H1 (cell line): ENCODE data around the gene C1QTNF1. TPM values are rescaled to one million over a fixed set of nuclear protein-coding genes. Genes with fewer than 3 reads are reported as not detected.

Source experiments
- CTCF ChIA-PET: fragments of 300-600 bp; sonication (Branson Sonifier 250); formaldehyde crosslinking; loops from one replicate; lab custom pipeline; 2021; ENCODE audit not compliant: partially characterized antibody; lab: Charles Lee
- POLR2A ChIA-PET: fragments of 300-600 bp; sonication (Branson Sonifier 250); formaldehyde crosslinking; loops from one replicate; lab custom pipeline; 2021; ENCODE audit warnings: inconsistent platforms; ENCODE audit not compliant: partially characterized antibody; lab: Charles Lee
- DNase-seq, 2 experiments: peaks; one replicate each; pipeline versions ENCODE4 v3.0.0 to v3.0.0-alpha.2; 2010 to 2022; ENCODE audit warnings: low spot score in 2 of 2, low read depth in 1 of 2, mixed read lengths in 1 of 2
- FAIRE-seq: peaks from 2 replicates; lab custom pipeline; 2011; peaks lifted over from hg19 to GRCh38; lab: Jason Lieb, UNC
- H2AFZ ChIP-seq: 2 replicates; pipeline ENCODE4 v1.8.1; 2012; ENCODE audit warnings: low read length, inconsistent platforms
- H2AK5ac ChIP-seq: 2 replicates; pipeline ENCODE4 v1.6.1; 2013; ENCODE audit warnings: low read depth, low read length
- H2BK120ac ChIP-seq: replicated peaks from 2 replicates; pipeline ENCODE3; 2013; ENCODE audit warnings: low read depth, low read length, inconsistent platforms
- H2BK12ac ChIP-seq: 2 replicates; pipeline ENCODE4 v1.6.1; 2013; ENCODE audit warnings: low read depth, low read length
- H2BK15ac ChIP-seq: 2 replicates; pipeline ENCODE4 v1.6.1; 2013; ENCODE audit warnings: low read length
- H2BK20ac ChIP-seq: 2 replicates; pipeline ENCODE4 v1.6.1; 2013; ENCODE audit warnings: low read length
- H2BK5ac ChIP-seq: 2 replicates; pipeline ENCODE4 v1.6.1; 2013; ENCODE audit warnings: low read depth, low read length
- H3K14ac ChIP-seq: 2 replicates; pipeline ENCODE4 v1.6.1; 2013; ENCODE audit warnings: inconsistent platforms; ENCODE audit not compliant: insufficient read length
- H3K18ac ChIP-seq: 2 replicates; pipeline ENCODE4 v1.6.1; 2013; ENCODE audit warnings: low read length; ENCODE audit errors: extremely low read depth
- H3K23ac ChIP-seq: 2 replicates; pipeline ENCODE4 v1.6.1; 2013; ENCODE audit warnings: inconsistent platforms; ENCODE audit not compliant: insufficient read length
- H3K23me2 ChIP-seq: 2 replicates; pipeline ENCODE4 v1.6.1; 2013; ENCODE audit warnings: low read depth, low read length
- H3K27ac ChIP-seq: 2 replicates; pipeline ENCODE4 v1.6.1; 2011; ENCODE audit warnings: low read depth, low read length, inconsistent platforms
- H3K27me3 ChIP-seq, 4 experiments: replicated peaks in 1 of 4; 1 replicate in 1 of 4; 2 replicates in 3 of 4; pipeline versions ENCODE4 v1.6.1 to v1.8.1; 2011 to 2013; ENCODE audit warnings: low read length in 3 of 4, mild to moderate bottlenecking in 3 of 4, inconsistent platforms in 2 of 4, mixed read lengths in 2 of 4, moderate library complexity in 1 of 4; ENCODE audit not compliant: control insufficient read depth in 3 of 4, insufficient read depth in 3 of 4; ENCODE audit errors: extremely low read depth in 1 of 4
- H3K36me3 ChIP-seq, 4 experiments: 2 replicates each; pipeline versions ENCODE4 v1.6.1 to v1.8.1; 2011 to 2013; ENCODE audit warnings: mild to moderate bottlenecking in 4 of 4, low read length in 3 of 4, moderate library complexity in 2 of 4, control low read depth in 1 of 4, inconsistent platforms in 1 of 4; ENCODE audit not compliant: insufficient read depth in 4 of 4, control insufficient read depth in 2 of 4
- H3K4ac ChIP-seq: replicated peaks from 2 replicates; pipeline ENCODE3; 2013; ENCODE audit warnings: low read length, low read depth, mixed read lengths, inconsistent platforms; ENCODE audit not compliant: insufficient read length
- H3K4me1 ChIP-seq, 4 experiments: replicated peaks in 1 of 4; 1 replicate in 1 of 4; 2 replicates in 3 of 4; pipeline versions ENCODE4 v1.6.1 to v1.8.1; 2011 to 2013; ENCODE audit warnings: low read length in 3 of 4, inconsistent platforms in 2 of 4, mixed read lengths in 1 of 4; ENCODE audit not compliant: insufficient read depth in 4 of 4, control insufficient read depth in 3 of 4
- H3K4me2 ChIP-seq, 2 experiments: 2 replicates each; pipeline versions ENCODE4 v1.6.1 to v1.8.1; 2011 to 2013; ENCODE audit warnings: low read depth in 2 of 2, low read length in 2 of 2, control low read depth in 1 of 2, inconsistent platforms in 1 of 2, mild to moderate bottlenecking in 1 of 2; ENCODE audit not compliant: insufficient read depth in 1 of 2
- H3K4me3 ChIP-seq, 4 experiments: fragments of 200-600, 300-600 bp in 1 of 4; sonication (generic), shearing (Covaris generic), sonication (Bioruptor Twin) in 1 of 4; 2 replicates each; pipeline versions ENCODE4 v1.5.1 to v1.8.1; 2011 to 2016; ENCODE audit warnings: low read length in 4 of 4, low read depth in 3 of 4, control low read depth in 2 of 4, inconsistent platforms in 2 of 4, mild to moderate bottlenecking in 2 of 4, mixed read lengths in 1 of 4, moderate library complexity in 1 of 4; ENCODE audit not compliant: insufficient read depth in 2 of 4; ENCODE audit errors: extremely low read depth in 1 of 4
- H3K56ac ChIP-seq: replicated peaks from 2 replicates; pipeline ENCODE3; 2013; ENCODE audit warnings: low read depth, mild to moderate bottlenecking, mixed read lengths, low read length, inconsistent platforms; ENCODE audit not compliant: insufficient read length
- H3K79me1 ChIP-seq: 2 replicates; pipeline ENCODE4 v1.6.1; 2013; ENCODE audit warnings: low read depth, low read length, control low read depth
- H3K79me2 ChIP-seq, 2 experiments: 2 replicates each; pipeline versions ENCODE4 v1.6.1 to v1.8.1; 2012 to 2013; ENCODE audit warnings: low read length in 2 of 2, mild to moderate bottlenecking in 2 of 2, inconsistent platforms in 1 of 2; ENCODE audit not compliant: insufficient read depth in 2 of 2, control insufficient read depth in 1 of 2
- H3K9ac ChIP-seq, 4 experiments: replicated peaks in 1 of 4; 1 replicate in 1 of 4; 2 replicates in 3 of 4; pipeline versions ENCODE4 v1.6.1 to v1.8.1; 2011 to 2013; ENCODE audit warnings: low read depth in 3 of 4, low read length in 3 of 4, control low read depth in 2 of 4, mild to moderate bottlenecking in 2 of 4, moderate library complexity in 2 of 4, inconsistent platforms in 1 of 4; ENCODE audit errors: extremely low read depth in 1 of 4
- H3K9me3 ChIP-seq, 2 experiments: 2 replicates each; pipeline versions ENCODE4 v1.6.1 to v1.8.1; 2012 to 2013; ENCODE audit warnings: mild to moderate bottlenecking in 2 of 2, moderate library complexity in 2 of 2, control low read depth in 1 of 2, inconsistent platforms in 1 of 2, low read depth in 1 of 2, low read length in 1 of 2, mixed read lengths in 1 of 2; ENCODE audit not compliant: insufficient read depth in 2 of 2
- H4K20me1 ChIP-seq, 2 experiments: replicated peaks in 1 of 2; 2 replicates each; pipeline versions ENCODE3 to v1.8.1; 2011 to 2013; ENCODE audit warnings: inconsistent platforms in 2 of 2, low read length in 2 of 2, mild to moderate bottlenecking in 1 of 2; ENCODE audit not compliant: insufficient read depth in 2 of 2, control insufficient read depth in 1 of 2
- H4K5ac ChIP-seq: 2 replicates; pipeline ENCODE4 v1.6.1; 2013; ENCODE audit warnings: low read length, low read depth, mixed read lengths, inconsistent platforms; ENCODE audit not compliant: insufficient read length
- H4K8ac ChIP-seq: 2 replicates; pipeline ENCODE4 v1.8.0; 2013; ENCODE audit warnings: mild to moderate bottlenecking, moderate library complexity, low read length, inconsistent platforms; ENCODE audit not compliant: insufficient read depth; ENCODE audit errors: extremely low read depth
- H4K91ac ChIP-seq: replicated peaks from 2 replicates; pipeline ENCODE3; 2013; ENCODE audit warnings: low read length, mixed read lengths, inconsistent platforms; ENCODE audit not compliant: insufficient read length
- BCL11A ChIP-seq, 2 experiments: IDR thresholded peaks; one replicate each; pipeline ENCODE4 v1.6.1; 2011; ENCODE audit warnings: low read depth in 2 of 2, low read length in 2 of 2, mild to moderate bottlenecking in 2 of 2
- BRCA1 ChIP-seq: IDR thresholded peaks from 2 replicates; pipeline ENCODE4 v1.6.1; 2012; ENCODE audit warnings: low read depth, low read length, improper control_type of control experiment
- CTCF ChIP-seq, 3 experiments: IDR thresholded peaks; 1 replicate in 2 of 3; 2 replicates in 1 of 3; pipeline versions ENCODE4 v1.5.1 to v1.6.1; 2011; ENCODE audit warnings: low read length in 3 of 3, mild to moderate bottlenecking in 3 of 3, inconsistent platforms in 2 of 3, low read depth in 1 of 3, moderate library complexity in 1 of 3; ENCODE audit not compliant: insufficient read depth in 1 of 3; ENCODE audit errors: control extremely low read depth in 1 of 3
- E2F6 ChIP-seq: IDR thresholded peaks from 2 replicates; pipeline ENCODE4 v1.6.1; 2012; ENCODE audit warnings: inconsistent platforms
- EP300 ChIP-seq, 2 experiments: IDR thresholded peaks; 1 replicate in 1 of 2; 2 replicates in 1 of 2; pipeline ENCODE4 v1.6.1; 2011 to 2012; ENCODE audit warnings: low read depth in 2 of 2, low read length in 2 of 2, mild to moderate bottlenecking in 2 of 2, borderline replicate concordance in 1 of 2, inconsistent platforms in 1 of 2, moderate library complexity in 1 of 2
- GTF2F1 ChIP-seq: IDR thresholded peaks from 2 replicates; pipeline ENCODE4 v1.6.1; 2012; ENCODE audit warnings: low read depth, low read length, improper control_type of control experiment, borderline replicate concordance
- MAFK ChIP-seq: IDR thresholded peaks from 2 replicates; pipeline ENCODE4 v1.6.1; 2012; ENCODE audit warnings: low read depth, mild to moderate bottlenecking, improper control_type of control experiment, low read length
- SIN3A ChIP-seq, 2 experiments: IDR thresholded peaks in 1 of 2; conservative IDR thresholded peaks in 1 of 2; 2 replicates each; pipeline ENCODE4 v1.6.1; 2011 to 2012; ENCODE audit warnings: low read length in 2 of 2, improper control_type of control experiment in 1 of 2, low read depth in 1 of 2, mild to moderate bottlenecking in 1 of 2
- SIRT6 ChIP-seq: IDR thresholded peaks from one replicate; pipeline ENCODE4 v1.7.1; 2012; ENCODE audit warnings: low read length, inconsistent platforms
- SRF ChIP-seq: IDR thresholded peaks from 2 replicates; pipeline ENCODE4 v1.6.1; 2011; ENCODE audit warnings: mild to moderate bottlenecking, low read depth, low read length, moderate library complexity
- TEAD4 ChIP-seq: IDR thresholded peaks from 2 replicates; pipeline ENCODE4 v1.6.1; 2012; ENCODE audit warnings: low read depth, low read length, inconsistent platforms, mixed read lengths
- WGBS, 2 experiments: shearing (Covaris generic) in 1 of 2; methylation state at CpG; one replicate each; pipeline versions ENCODE4 v1.1.6 to v1.1.7; 2013 to 2015; ENCODE audit warnings: low lambda C conversion rate in 2 of 2, mixed read lengths in 2 of 2, inconsistent platforms in 1 of 2, low coverage in 1 of 2, missing lambda C conversion rate in 1 of 2; ENCODE audit not compliant: insufficient replicate concordance in 2 of 2, insufficient coverage in 1 of 2, insufficient read length in 1 of 2; ENCODE audit errors: extremely low coverage in 1 of 2, missing lambda C conversion rate in 1 of 2; 5-methylcytosine and 5-hydroxymethylcytosine counted together
- polyA plus RNA-seq, 7 experiments: library from polyadenylated mRNA; depleted of rRNA in 3 of 7; stranded (reverse) in 5 of 7; unstranded in 2 of 7; fragments of >200 nt in 5 of 7; fragments of 200-250 nt in 2 of 7; gene quantifications; 1 replicate in 5 of 7; 2 replicates in 1 of 7; 4 replicates in 1 of 7; pipeline versions ENCODE4 v1.2.1 to v1.2.3, GENCODE V29; 2011 to 2013; ENCODE audit warnings: missing spikeins in 2 of 7, mixed read lengths in 2 of 7
- total RNA-seq: library from RNA; stranded (reverse); fragmentation: NEBNext Ultra II Directional; extraction: Animal tissue kit (Norgen Biotek cat#: 25700); gene quantifications from 2 replicates; pipeline ENCODE4 v1.2.1, GENCODE V29; 2021

The C1QTNF1 gene
- total and polyA plus RNA-seq, 2 of the 8 experiments (the other 6 are each of a cell fraction or from before 2014, with no cell fraction given): 1.5 to 2.5 TPM

- Histone ChIP-seq H3K23ac (no peak overlapping the region), H4K5ac (no peak overlapping the region), H3K79me2 (no peaks in the 10 kb centered on the region), H2BK12ac (no peak overlapping the region), H3K79me1 (no peaks in the 10 kb centered on the region), H3K18ac (no peak overlapping the region), H3K23me2 (no peaks in the 10 kb centered on the region), H3K56ac (no peak overlapping the region), H3K27me3 (peaks cover 10 to 35% (median 25%) of the 10 kb centered on the region in 4 experiments), H2BK15ac (no peak overlapping the region), H3K4ac (no peak overlapping the region), H3K4me3 (no peak overlapping the region), H3K27ac (no peak overlapping the region), H2AK5ac (no peak overlapping the region), H4K20me1 (no peaks in the 10 kb centered on the region), H2BK5ac (no peak overlapping the region), H3K36me3 (no peaks in the 10 kb centered on the region), H4K91ac (no peak overlapping the region), H3K9me3 (peaks cover 19 to 24% of the 10 kb centered on the region in 2 experiments), H3K4me1 (peaks cover 0 to 2% (median 2%) of the 10 kb centered on the region in 4 experiments; a peak in 3 of 7 replicates), H2BK20ac (no peak overlapping the region), H2AFZ (no peak overlapping the region), H4K8ac (no peak overlapping the region), H3K9ac (no peak overlapping the region), H3K14ac (no peak overlapping the region), H3K4me2 (no peak overlapping the region), H2BK120ac (no peak overlapping the region)
- no peak for DNase-seq
- WGBS, 2 experiments: 82% methylated on average over 3 of the region's 3 CpGs; no CpG with 5 or more reads in 1 of the 2 experiments
- FAIRE-seq: no peak
- POLR2A ChIA-PET: no interaction called here
- CTCF ChIA-PET: interaction anchor here (1.1 to 8.0 kb wide), 4 partner anchors 17 to 27 kb away, joined by 3 to 56 read pairs (median 12); no protein-coding TSS in a partner anchor
- TF ChIP-seq MAFK: no peak
- no peak for TF ChIP-seq E2F6
- TF ChIP-seq SRF: no peak
- TF ChIP-seq SIRT6: no peak
- no peak for TF ChIP-seq EP300 (IDR thresholded peaks at IDR 0.05; ENCODE audit: borderline replicate concordance in 1 of 2, low read depth in 2 of 2, low read length in 2 of 2)
- no peak for TF ChIP-seq TEAD4
- no peak for TF ChIP-seq CTCF (IDR thresholded peaks at IDR 0.05; ENCODE audit: control extremely low read depth in 1 of 3, insufficient read depth in 1 of 3, low read depth in 1 of 3, low read length in 3 of 3)
- TF ChIP-seq GTF2F1: no peak
- TF ChIP-seq BCL11A (IDR thresholded peaks at IDR 0.05; ENCODE audit: low read depth in 2 of 2, low read length in 2 of 2): no peak
- TF ChIP-seq BRCA1: no peak
- no peak for TF ChIP-seq SIN3A (conservative IDR thresholded peaks at IDR 0.05 in 1 of 2, IDR thresholded peaks at IDR 0.05 in 1 of 2; ENCODE audit: low read depth in 1 of 2, low read length in 2 of 2)
Observed at GRCh38 chr17:79018370-79018695, 5.6 kb upstream of the C1QTNF1 start.
